T47D (cell line): ENCODE data around the gene TSEN15.

ENCODE experiments used
- DNase-seq, 2 experiments: peaks; one replicate each; pipeline versions ENCODE4 v3.0.0 to v3.0.0-alpha.2; 2011 to 2012; ENCODE audit warnings: low read depth in 1 of 2, low spot score in 1 of 2
- JUND ChIP-seq: IDR thresholded peaks from 2 replicates; pipeline ENCODE4 v1.6.1; 2012; ENCODE audit warnings: low read depth
- in situ Hi-C: cut with HindIII; loops from 2 replicates; pipeline ENCODE4 v1.10.0; 2016; ENCODE audit warnings: low sequenced_read_pairs, low pct_unique_long_range_greater_than_20kb

The TSEN15 gene

GRCh38 chr1:184022668-184023067, 28.9 kb upstream of the TSEN15 start:
- no peak for TF ChIP-seq JUND

GRCh38 chr1:184023171-184023570, 28.4 kb upstream of the TSEN15 start:
- in situ Hi-C loops: no loop called here
- TF ChIP-seq JUND: no peak

More at GRCh38 chr1:184022668-184023067, 28.9 kb upstream of the TSEN15 start:
- DNase-seq: no peak
- in situ Hi-C loops: no loop called here

GRCh38 chr1:184025242-184025675, 26.3 kb upstream of the TSEN15 start:
- peak in 1 of 2 experiments; percentile 80 for DNase-seq
- TF ChIP-seq JUND: no peak
- in situ Hi-C loops: no loop called here

More at GRCh38 chr1:184023171-184023570, 28.4 kb upstream of the TSEN15 start:
- DNase-seq: no peak

- in situ Hi-C loops: no loop called here
- TF ChIP-seq JUND: no peak
- DNase-seq: no peak
Measured at GRCh38 chr1:184027826-184028695, 23.5 kb upstream of the TSEN15 start.

GRCh38 chr1:184028854-184029623, 22.5 kb upstream of the TSEN15 start:
- TF ChIP-seq JUND: no peak
- DNase-seq: no peak
- in situ Hi-C loops: no loop called here

GRCh38 chr1:184030433-184031091, 21.0 kb upstream of the TSEN15 start:
- no peak for TF ChIP-seq JUND
- in situ Hi-C loops: no loop called here
- DNase-seq: no peak

GRCh38 chr1:184031092-184031408, 20.5 kb upstream of the TSEN15 start:
- in situ Hi-C loops: no loop called here
- DNase-seq: no peak
- no peak for TF ChIP-seq JUND

- in situ Hi-C loops: no loop called here
- DNase-seq: no peak
- no peak for TF ChIP-seq JUND
Measured at GRCh38 chr1:184031409-184032107, 20.0 kb upstream of the TSEN15 start.

GRCh38 chr1:184032306-184032929, 19.1 kb upstream of the TSEN15 start:
- in situ Hi-C loops: no loop called here
- DNase-seq: no peak

GRCh38 chr1:184032930-184033418, 18.6 kb upstream of the TSEN15 start:
- in situ Hi-C loops: no loop called here
- DNase-seq: no peak
- TF ChIP-seq JUND: no peak

More at GRCh38 chr1:184032306-184032929, 19.1 kb upstream of the TSEN15 start:
- no peak for TF ChIP-seq JUND

- TF ChIP-seq JUND: no peak
- in situ Hi-C loops: no loop called here
- no peak for DNase-seq
Measured at GRCh38 chr1:184033711-184034167, 17.8 kb upstream of the TSEN15 start.

- DNase-seq: no peak
- in situ Hi-C loops: no loop called here
- TF ChIP-seq JUND: no peak
Measured at GRCh38 chr1:184034761-184035379, 16.7 kb upstream of the TSEN15 start.
